NOMO-1 treated with DMSO at 0.1 percent for 48 hours (cell line): Measurements from ENCODE around the gene TRMT61B.

ENCODE experiments used
- DNase-seq: peaks from one replicate; lab custom pipeline; 2025; ENCODE audit not compliant: unreplicated experiment; lab: John Stamatoyannopoulos, UW

Gene TRMT61B

DNA sequence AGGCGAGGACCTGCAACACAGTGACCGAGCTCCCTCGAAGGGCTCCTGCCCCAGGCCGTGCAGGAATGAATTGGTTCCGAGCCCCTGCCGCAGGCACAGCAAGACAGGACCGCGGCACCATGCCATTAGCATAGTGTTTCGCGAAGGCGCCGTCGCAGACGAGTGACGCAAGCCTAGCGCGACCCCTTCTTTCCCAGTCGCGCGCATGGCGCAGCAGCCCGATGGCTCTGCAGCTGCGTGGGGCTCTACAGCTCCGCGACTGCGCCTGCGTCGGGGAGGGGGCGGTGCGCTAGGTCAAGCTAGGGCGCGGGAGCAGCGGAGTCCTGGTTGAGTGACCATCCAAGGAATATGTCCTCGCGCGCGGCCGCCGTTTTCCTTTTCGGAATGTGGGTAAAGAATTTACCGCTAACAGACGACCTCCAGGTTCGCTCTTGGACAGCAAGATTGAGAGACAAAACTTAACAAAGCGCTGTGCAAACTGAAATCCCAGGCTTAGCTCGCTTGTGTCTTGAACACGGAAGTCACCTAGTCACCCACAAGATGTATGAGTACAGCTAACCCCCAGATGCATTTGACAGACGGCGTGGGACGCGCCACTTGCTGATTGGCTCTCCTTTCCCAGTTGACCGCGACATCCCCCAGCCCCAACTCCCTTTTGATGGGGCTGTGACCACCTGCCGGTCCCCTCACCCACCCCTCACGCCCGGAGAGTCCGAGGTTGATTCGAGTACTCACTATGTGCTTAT lies at the start of gene TRMT61B:
Gene TRMT61B, minus strand, starts transcription at position 164 of the 746 bp plus-strand sequence. Its CDS starts 32 bp downstream, at position 132.
- peak; percentile 93 for DNase-seq

DNA sequence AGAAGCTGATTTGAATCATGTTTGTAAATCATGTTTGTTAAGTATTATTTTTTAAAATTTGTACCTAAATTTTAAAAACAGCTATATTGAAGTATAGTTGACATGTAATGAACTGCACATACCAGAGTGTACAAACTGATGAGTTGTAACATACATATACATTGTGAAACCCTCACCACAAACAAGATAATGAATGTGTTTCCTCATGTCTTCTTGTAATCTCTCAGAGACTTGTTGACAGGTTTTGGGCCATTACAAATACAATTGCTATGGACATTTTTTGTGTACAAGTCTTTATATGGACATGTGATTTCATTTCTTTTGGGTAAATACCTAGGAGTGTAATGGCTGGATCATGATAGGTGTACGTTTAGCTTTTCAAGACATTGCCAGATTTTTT lies 45.8 kb upstream of the TRMT61B start:
- peak; percentile 6 for DNase-seq

DNA sequence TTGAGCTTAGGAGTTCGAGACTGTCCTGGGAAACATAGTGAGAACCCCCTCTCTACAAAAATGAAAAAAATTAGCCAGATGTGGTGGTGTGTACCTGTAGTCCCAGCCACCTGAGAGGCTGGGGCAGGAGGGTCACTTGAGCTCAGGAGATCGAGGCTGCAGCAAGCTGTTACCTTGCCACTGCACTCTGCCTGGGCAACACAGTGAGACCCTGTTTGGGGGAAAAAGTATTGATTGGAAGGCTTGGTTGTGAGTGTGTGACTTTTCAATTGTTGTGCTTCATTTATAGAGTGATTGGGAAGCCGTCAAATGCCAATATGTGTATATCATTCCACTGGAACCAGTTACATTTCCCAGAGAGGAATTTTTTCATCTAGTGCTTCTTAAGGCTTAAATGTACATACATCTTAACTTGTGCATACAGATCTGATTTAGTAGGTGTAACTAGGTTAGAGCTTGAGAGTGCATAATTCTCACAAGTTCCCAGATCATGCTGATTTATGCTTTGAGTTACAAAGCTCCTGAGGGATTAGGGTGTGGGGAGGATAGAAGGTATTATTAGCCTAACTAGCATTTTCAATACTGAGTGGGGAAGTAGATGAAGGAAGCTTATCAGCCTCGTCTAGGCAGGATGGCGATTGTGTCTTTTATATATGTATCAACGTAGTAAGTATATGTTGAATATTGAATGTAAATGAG lies 39.7 kb upstream of the TRMT61B start:
- DNase-seq = no peak

- no peak for DNase-seq
These were observed 38.1 kb upstream of the TRMT61B start for GRCh38 chr2:28908172-28908571.

GRCh38 chr2:28906821-28907220 lies 36.7 kb upstream of the TRMT61B start:
- no peak for DNase-seq

- no peak for DNase-seq
These were observed 36.3 kb upstream of the TRMT61B start for GRCh38 chr2:28906376-28906775.

- DNase-seq = no peak
These were observed 35.4 kb upstream of the TRMT61B start for GRCh38 chr2:28905533-28905932.

DNA sequence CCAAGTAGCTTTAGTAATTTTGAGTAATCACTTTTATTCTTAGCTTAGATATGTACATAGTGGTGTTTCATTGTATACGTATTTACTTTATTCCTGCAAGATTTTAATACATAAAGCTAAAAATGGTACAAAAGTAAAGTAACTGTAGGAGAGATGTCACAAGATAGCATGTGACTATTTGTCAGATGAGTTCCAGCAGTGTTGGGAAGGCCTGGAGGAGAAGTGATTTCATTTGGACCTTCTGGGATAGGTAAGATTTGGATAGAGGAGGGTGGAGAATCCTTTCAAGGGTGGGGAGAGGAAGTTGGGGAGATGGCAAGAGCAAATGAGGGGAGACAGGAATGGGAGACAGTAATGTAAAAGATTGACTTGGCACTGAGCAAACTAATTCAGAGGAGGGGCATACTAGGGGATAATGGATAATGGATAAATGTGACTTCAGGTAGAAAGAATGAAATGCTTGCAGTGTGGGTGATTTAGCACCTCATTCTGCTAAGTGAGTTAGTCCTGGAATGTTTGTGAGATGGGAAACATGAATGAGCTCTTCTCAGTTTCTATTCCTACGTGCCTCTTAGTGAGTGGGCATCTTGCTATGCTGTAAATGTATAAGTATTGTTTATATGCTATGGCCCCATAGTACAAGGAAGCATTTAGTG lies 34.8 kb upstream of the TRMT61B start:
- no peak for DNase-seq

DNA sequence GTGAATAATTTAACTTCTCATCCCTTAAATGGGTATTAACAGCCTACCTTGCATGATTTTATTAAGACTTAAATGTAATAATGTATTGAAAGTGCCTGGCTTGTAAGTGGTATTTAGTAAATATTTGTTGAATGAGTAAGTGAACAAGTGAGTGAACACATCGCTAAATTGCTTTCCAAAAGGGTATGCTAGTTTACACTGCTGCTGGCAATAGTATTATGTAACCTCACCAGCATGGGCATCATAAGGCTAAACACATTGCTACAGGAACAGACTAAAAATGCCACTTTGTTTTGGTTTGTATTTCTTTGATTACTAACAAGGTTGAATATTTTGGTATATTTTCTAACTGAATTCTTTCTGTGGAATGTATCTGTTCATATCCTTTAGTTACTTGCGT lies 34.2 kb upstream of the TRMT61B start:
- DNase-seq = no peak

- no peak for DNase-seq
These were observed 32.5 kb upstream of the TRMT61B start for GRCh38 chr2:28902584-28902983.

GRCh38 chr2:28901841-28902240 lies 31.7 kb upstream of the TRMT61B start:
- no peak for DNase-seq

GRCh38 chr2:28901202-28901601 lies 31.1 kb upstream of the TRMT61B start:
- DNase-seq = no peak

- no peak for DNase-seq
These were observed 27.9 kb upstream of the TRMT61B start for GRCh38 chr2:28898048-28898447.

- DNase-seq = no peak
These were observed 26.8 kb upstream of the TRMT61B start for GRCh38 chr2:28896906-28897305.

DNA sequence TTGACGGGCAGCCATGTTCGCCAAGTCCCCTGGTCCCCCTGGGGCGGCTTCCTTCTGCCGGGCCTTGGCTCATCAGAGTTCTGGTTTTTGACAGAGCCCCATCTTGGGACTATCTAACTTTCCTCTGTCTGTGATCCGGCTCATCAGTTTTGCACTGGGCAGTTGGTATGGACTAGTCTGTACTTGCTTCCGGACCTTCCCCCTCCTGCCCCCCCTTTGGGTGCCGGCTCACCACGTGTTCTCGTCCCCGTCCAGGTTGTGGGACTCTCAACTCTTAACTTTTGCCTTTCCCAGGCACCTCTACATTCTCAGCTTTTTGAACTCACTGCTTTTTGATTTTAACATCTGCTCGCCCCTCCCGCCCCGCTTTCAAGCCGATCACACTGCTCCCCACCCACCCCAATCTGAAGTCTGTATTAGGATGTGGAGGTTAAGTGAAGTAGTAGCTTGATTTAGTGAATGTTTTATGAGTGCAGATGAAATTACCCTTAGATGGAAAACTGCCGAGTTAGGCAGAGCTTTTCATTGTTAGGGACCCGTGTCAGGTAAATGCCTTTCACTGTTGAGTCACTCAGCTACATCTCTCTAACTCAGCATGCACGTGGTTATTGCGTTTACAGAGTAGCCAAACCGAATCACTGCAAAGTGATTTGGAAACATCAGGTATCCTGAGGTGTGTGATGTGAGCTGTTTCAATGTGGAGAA lies 25.2 kb upstream of the TRMT61B start:
- DNase-seq = peak; percentile 35

GRCh38 chr2:28894470-28895188 lies 24.5 kb upstream of the TRMT61B start, which contains the start of gene WDR43:
Gene WDR43, plus strand, starts transcription at chr2:28894667. Its CDS starts 32 bp downstream, at chr2:28894699.
- peak; percentile 99 for DNase-seq

- DNase-seq = no peak
These were observed 23.4 kb upstream of the TRMT61B start for GRCh38 chr2:28893488-28893887.

GRCh38 chr2:28880193-28880592 lies 10.1 kb upstream of the TRMT61B start:
- no peak for DNase-seq

DNA sequence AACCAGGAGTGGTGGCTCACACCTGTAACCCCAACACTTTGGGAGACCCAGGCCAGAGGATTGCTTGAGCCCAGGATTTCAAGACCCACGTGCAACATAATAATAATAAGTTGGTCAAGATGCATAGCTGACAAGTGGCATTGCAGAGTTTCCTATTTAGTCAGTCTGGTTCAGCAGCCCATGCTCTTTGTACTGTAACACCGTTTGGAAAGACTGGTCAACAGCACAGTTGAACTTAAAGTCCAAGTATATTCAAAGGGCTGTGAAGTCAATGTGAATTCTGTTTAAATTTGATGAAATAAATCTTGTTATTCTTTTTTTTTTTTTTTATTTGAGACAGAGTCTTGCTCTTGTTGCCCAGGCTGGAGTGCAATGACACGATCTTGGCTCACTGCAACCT lies 1.5 kb upstream of the TRMT61B start:
- DNase-seq = no peak

- peak; percentile 40 for DNase-seq
These were observed 489 bp downstream of the TRMT61B start for GRCh38 chr2:28869494-28870145.
